HG03159 (cell line): ENCODE measurements around the gene GNB2.
"Not testable (repeated sequence)": the region's sequence is repeated elsewhere in the genome, so short reads cannot be mapped to it uniquely, and the experiment has no call there.

Experiments
- ATAC-seq: cut with Tn5 transposase; IDR thresholded peaks from one replicate; pipeline ENCODE4 v1.9.1; 2021; ENCODE audit warnings: mild to moderate bottlenecking, moderate library complexity; ENCODE audit not compliant: unreplicated experiment

Gene GNB2

GRCh38 chr7:100723732-100724275 lies 50.3 kb downstream of the GNB2 start:
- ATAC-seq, result no peak

DNA sequence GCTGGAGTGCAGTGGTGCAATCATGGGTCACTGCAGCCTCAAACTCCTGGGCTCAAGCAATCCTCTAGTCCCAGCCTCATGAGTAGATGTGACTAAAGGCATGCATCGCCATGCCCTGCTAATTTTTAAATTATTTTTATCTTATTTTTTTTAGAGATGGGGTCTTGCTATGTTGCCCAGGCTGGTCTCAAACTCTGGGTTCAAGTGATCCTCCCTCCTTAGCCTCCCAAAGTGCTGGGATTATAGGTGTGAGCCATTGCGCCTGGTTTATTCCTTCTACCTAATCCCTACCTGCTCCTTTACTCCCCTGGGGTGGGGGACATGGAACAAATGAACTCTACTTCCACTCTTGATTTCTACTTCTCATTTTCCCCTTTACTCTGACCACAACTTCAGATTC lies 50.8 kb downstream of the GNB2 start:
- ATAC-seq, result not testable (repeated sequence)

GRCh38 chr7:100726996-100727761 lies 53.6 kb downstream of the GNB2 start:
- ATAC-seq, result no peak

GRCh38 chr7:100728196-100728595 lies 54.7 kb downstream of the GNB2 start:
- no peak for ATAC-seq
